HG03045 (cell line): ENCODE measurements around the gene SLC39A3.
A peak's percentile ranks its signal among the peaks of the same experiment; 100 is the strongest.

Experiments
- ATAC-seq: cut with Tn5 transposase; IDR thresholded peaks from one replicate; pipeline ENCODE4 v1.9.1; 2021; ENCODE audit warnings: mild to moderate bottlenecking, moderate library complexity; ENCODE audit not compliant: unreplicated experiment

The SLC39A3 gene

GRCh38 chr19:2706251-2706650 is 33.6 kb downstream of the SLC39A3 start:
- ATAC-seq: no peak

GRCh38 chr19:2703691-2704216 is 36.1 kb downstream of the SLC39A3 start:
- no peak for ATAC-seq

- ATAC-seq: no peak
Measured at GRCh38 chr19:2703077-2703437, 36.8 kb downstream of the SLC39A3 start.

GRCh38 chr19:2702170-2703076 is 37.4 kb downstream of the SLC39A3 start, which contains the start of gene GNG7:
GNG7 (minus strand) TSS chr19:2702694; CDS start chr19:2520688, 182,006 bp downstream.
- ATAC-seq: peak; percentile 82

- no peak for ATAC-seq
Measured at GRCh38 chr19:2701361-2702169, 38.3 kb downstream of the SLC39A3 start.

GRCh38 chr19:2700660-2701360 is 39.0 kb downstream of the SLC39A3 start:
- no peak for ATAC-seq

GRCh38 chr19:2699413-2700140 is 40.2 kb downstream of the SLC39A3 start:
- no peak for ATAC-seq

GRCh38 chr19:2694196-2694595 is 45.6 kb downstream of the SLC39A3 start:
- no peak for ATAC-seq

- ATAC-seq: no peak
Measured at GRCh38 chr19:2693492-2694160, 46.2 kb downstream of the SLC39A3 start.

GRCh38 chr19:2691951-2692350 is 47.9 kb downstream of the SLC39A3 start:
- no peak for ATAC-seq

GRCh38 chr19:2690856-2691255 is 49.0 kb downstream of the SLC39A3 start:
- ATAC-seq: no peak

GRCh38 chr19:2686360-2686759 is 53.5 kb downstream of the SLC39A3 start:
- ATAC-seq: no peak

- ATAC-seq: no peak
Measured at GRCh38 chr19:2685204-2685704, 54.6 kb downstream of the SLC39A3 start.

GRCh38 chr19:2683430-2684003 is 56.3 kb downstream of the SLC39A3 start:
- ATAC-seq: no peak
